ENCODE data around the gene C1orf115.
"Not testable (repeated sequence)": the region's sequence is repeated elsewhere in the genome, so short reads cannot be mapped to it uniquely, and the experiment has no call there.

C1orf115 gene

DNA sequence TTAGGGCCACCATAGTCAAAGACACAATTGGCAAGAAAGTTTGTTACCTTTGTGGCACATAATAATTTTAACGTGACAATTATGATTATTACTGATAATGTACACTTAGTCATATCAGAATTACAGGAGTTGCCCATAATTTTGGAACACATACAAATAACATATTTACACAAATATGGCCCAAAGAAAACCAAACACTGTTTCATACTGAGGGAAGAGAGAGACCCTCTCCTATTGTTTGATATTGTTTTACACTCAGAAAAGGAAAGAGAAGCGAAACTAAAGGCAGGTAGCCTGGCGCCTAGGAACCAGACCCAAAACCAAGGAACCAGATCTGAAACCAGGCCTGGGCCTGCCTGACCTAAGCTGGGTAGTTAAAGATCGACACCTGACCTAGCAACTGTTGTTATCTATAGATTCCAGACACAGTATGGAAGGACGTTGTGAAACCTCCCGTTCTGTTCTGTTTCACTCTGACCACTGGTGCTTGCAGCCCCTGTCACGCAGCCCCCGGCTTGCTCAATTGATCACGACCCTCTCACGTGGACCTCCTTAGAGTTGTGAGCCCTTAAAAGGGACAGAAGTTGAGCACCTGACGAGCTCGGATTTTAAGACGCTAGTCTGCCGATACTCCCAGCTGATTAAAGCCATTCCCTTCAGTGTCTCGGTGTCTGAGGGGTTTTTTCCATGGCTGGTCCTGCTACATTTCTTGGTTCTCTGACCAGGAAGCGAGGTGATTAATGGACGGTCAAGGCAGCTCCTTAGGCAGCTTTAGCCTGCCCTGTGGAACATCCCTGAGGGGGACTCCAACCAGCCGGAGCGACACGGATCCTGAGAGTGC is 27.9 kb downstream of the C1orf115 start:
- no peak overlapping the region for H3K4me3 ChIP-seq (ENCODE audit: low read length)
- no peak for DNase-seq (ENCODE audit: low read depth)
- TF ChIP-seq, protein P1, sequence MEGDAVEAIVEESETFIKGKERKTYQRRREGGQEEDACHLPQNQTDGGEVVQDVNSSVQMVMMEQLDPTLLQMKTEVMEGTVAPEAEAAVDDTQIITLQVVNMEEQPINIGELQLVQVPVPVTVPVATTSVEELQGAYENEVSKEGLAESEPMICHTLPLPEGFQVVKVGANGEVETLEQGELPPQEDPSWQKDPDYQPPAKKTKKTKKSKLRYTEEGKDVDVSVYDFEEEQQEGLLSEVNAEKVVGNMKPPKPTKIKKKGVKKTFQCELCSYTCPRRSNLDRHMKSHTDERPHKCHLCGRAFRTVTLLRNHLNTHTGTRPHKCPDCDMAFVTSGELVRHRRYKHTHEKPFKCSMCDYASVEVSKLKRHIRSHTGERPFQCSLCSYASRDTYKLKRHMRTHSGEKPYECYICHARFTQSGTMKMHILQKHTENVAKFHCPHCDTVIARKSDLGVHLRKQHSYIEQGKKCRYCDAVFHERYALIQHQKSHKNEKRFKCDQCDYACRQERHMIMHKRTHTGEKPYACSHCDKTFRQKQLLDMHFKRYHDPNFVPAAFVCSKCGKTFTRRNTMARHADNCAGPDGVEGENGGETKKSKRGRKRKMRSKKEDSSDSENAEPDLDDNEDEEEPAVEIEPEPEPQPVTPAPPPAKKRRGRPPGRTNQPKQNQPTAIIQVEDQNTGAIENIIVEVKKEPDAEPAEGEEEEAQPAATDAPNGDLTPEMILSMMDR (IDR thresholded peaks at IDR 0.05; ENCODE audit: insufficient read depth, low read depth, low read length, missing control alignments), result no peak

DNA sequence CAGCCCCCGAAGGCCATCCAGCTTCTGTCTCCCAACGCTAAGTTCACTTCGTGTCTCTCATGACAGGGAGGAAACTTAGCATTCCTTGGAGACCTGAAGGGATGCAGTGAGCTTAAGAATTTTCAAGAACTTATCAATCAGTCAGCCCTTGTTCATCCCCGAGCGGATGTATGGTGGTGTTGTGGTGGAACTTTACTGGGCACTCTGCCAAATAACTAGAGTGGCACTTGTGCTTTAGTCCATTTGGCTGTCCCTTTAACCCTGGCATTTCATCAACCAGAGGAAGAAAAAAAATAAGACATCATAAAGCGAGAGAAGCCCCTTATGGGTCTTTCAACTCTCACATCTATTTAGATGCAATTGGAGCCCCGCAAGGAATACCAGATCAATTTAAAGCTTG is 31.1 kb downstream of the C1orf115 start:
- not testable (repeated sequence) for DNase-seq (ENCODE audit: low read depth); H3K4me3 ChIP-seq (ENCODE audit: low read length)

DNA sequence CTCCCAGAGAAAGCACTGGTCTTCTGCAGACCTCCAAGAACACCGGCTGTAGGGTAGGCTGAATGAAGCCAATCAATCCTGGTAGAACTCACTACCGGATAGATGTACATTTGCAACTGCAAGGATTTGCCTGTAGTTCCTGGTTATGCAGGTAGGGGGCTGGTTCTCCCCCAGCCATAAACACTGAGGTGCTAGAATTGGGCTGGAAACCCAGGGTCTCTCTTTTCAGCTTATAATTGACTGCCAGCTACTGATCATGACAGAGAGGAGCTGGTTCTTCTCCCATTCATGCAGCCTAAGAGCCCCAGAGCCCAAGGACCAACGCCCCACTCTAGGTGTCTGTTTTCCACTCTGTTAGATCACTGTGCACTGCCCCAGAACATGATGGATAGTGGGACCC is 36.5 kb downstream of the C1orf115 start:
- H3K4me3 ChIP-seq (ENCODE audit: low read length), result no peak overlapping the region
- TF ChIP-seq, protein P1 (IDR thresholded peaks at IDR 0.05; ENCODE audit: insufficient read depth, low read depth, low read length, missing control alignments), result peak; percentile 28
- DNase-seq (ENCODE audit: low read depth), result no peak

DNA sequence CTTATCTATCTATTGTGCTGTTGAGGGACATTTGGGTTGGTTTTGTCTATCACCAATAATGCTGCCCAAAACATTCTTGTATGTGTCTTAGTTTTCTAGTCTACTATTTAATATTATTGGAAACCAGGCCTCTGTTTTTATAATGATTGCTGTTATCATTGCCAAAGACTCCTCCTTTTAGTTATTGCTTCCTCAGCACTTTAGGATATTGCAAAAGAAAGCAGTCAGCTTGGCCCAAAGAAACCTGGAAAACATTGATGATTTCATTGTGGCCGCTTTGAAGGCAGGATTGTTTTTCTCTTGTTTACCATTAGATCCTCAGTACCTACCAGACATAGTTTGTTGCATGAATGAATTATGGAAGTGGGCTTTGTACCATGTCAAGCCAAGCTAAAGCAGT is 37.4 kb downstream of the C1orf115 start:
- H3K4me3 ChIP-seq (ENCODE audit: low read length), result no peak overlapping the region
- DNase-seq (ENCODE audit: low read depth), result no peak
- TF ChIP-seq, protein P1 (IDR thresholded peaks at IDR 0.05; ENCODE audit: insufficient read depth, low read depth, low read length, missing control alignments), result no peak

DNA sequence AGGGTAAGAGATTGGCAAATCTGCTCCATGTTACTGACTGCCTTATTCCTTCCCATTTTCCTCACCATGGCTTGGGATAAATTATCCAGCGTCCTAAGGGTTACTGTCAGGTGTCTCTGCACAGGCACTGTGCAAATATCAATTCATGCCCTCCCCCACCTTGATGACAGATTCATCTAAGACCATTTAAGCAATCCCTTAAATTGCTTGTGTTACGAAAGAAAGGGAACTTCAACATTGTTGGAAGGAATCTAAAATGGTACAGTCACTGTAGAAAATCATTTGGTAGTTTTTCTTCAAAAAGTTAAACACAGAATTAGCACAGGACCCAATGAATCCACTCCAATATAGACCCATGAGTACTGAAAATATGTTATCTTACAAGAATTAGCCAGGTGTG is 40.3 kb downstream of the C1orf115 start:
- no peak for DNase-seq (ENCODE audit: low read depth)
- no peak overlapping the region for H3K4me3 ChIP-seq (ENCODE audit: low read length)
- TF ChIP-seq, protein P1 (IDR thresholded peaks at IDR 0.05; ENCODE audit: insufficient read depth, low read depth, low read length, missing control alignments), result no peak

DNA sequence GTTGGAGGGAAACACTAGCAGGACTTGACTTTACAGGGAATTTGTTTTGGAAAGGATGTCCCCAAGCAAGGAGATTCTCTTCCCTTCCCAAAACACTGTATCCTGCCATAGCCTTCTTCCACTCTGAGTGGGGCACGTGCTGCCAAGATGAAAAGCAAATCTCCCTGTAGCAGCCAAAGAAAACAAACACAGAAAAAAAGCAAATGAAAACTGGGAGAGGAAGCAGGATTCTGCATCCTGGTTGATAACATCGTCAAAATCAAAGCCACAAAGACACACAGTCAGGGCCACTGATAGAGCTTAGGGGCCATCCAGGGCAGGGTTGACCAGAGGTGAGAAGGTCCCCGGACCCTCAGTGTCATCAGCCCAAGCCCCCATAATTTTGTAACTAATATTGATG is 42.0 kb downstream of the C1orf115 start:
- no peak overlapping the region for H3K4me3 ChIP-seq (ENCODE audit: low read length)
- TF ChIP-seq, protein P1 (IDR thresholded peaks at IDR 0.05; ENCODE audit: insufficient read depth, low read depth, low read length, missing control alignments), result no peak
- no peak for DNase-seq (ENCODE audit: low read depth)

DNA sequence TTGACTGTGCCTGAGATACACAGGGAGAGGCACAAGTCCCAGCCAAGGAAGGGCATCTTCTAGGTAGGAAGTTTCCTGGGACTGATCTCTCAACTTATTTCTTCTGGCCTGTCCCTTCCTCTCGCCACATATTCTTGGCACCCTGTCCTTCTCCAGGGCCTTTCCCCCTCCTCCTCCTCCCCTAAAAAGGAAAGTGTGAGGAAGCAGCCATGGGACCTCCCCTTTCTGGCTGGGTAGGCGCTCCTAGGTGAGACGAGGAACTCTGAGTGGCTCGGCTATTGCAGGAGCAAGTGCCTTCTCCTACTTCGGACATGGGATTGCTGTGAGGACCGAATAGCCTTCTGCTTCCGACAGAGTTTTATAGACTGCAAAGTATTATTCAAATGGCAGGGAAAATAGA is 42.5 kb downstream of the C1orf115 start:
- H3K4me3 ChIP-seq (ENCODE audit: low read length), result no peak overlapping the region
- no peak for DNase-seq (ENCODE audit: low read depth)
- TF ChIP-seq, protein P1 (IDR thresholded peaks at IDR 0.05; ENCODE audit: insufficient read depth, low read depth, low read length, missing control alignments), result no peak
